Measurements from ENCODE around the gene DESI1. TPM values are rescaled to one million over a fixed set of nuclear protein-coding genes. Genes with fewer than 3 reads are reported as not detected.
"Not testable (repeated sequence)": the region's sequence is repeated elsewhere in the genome, so short reads cannot be mapped to it uniquely, and the experiment has no call there.

The DESI1 gene
- 10 to 100 TPM; 25.6 to 32.9 (median 27.9) TPM for total RNA-seq

DNA sequence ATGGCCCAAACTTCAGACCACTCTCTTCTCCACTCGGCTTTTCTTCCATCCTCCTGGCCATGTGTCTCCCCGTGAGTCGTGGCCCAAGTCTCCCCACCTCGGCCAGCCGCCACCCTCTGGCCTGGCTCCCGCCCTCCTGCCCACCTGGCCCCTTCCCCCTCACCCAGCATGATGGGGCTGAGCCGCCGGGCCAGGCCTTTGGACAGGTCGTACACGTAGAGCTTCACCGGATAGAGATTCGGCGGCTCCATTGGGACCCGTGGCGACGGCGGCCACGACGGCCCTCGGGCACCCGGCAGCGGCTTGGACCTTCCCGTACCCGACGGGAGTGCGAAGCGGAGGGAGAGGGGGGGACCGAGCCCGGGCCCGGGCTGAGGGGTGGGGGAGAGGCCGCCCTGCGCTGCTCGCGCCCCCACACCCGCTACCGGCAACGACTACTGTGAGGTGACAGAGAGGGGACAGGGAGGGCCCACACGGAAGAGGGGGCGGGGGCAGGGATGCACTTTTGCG is at the start of gene DESI1:
DESI1 (minus strand) TSS at position 455 of the 510 bp plus-strand sequence; CDS start at position 251, 204 bp downstream.
- Histone ChIP-seq H3K27ac (peak within 1 kb of the TSS; percentile 95), H3K4me3 (peak within 1 kb of the TSS; percentile 91), H3K4me1 (peaks cover 38% of the 10 kb centered on the region), H3K9me3 (no peaks in the 10 kb centered on the region), H3K27me3 (no peaks in the 10 kb centered on the region), H3K36me3 (peaks cover 28% of the 10 kb centered on the region)
- 0% methylated on average over 15 of the region's 40 CpGs for WGBS
- TF ChIP-seq POLR2AphosphoS5 (IDR thresholded peaks at IDR 0.05) = peak in 1 of 3 donors; percentile 11
- TF ChIP-seq, protein P1, sequence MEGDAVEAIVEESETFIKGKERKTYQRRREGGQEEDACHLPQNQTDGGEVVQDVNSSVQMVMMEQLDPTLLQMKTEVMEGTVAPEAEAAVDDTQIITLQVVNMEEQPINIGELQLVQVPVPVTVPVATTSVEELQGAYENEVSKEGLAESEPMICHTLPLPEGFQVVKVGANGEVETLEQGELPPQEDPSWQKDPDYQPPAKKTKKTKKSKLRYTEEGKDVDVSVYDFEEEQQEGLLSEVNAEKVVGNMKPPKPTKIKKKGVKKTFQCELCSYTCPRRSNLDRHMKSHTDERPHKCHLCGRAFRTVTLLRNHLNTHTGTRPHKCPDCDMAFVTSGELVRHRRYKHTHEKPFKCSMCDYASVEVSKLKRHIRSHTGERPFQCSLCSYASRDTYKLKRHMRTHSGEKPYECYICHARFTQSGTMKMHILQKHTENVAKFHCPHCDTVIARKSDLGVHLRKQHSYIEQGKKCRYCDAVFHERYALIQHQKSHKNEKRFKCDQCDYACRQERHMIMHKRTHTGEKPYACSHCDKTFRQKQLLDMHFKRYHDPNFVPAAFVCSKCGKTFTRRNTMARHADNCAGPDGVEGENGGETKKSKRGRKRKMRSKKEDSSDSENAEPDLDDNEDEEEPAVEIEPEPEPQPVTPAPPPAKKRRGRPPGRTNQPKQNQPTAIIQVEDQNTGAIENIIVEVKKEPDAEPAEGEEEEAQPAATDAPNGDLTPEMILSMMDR (IDR thresholded peaks at IDR 0.05) = no peak
- no peak for TF ChIP-seq EP300 (IDR thresholded peaks at IDR 0.05)
- peak in 1 of 2 donors; percentile 37 for TF ChIP-seq POLR2A (IDR thresholded peaks at IDR 0.05)
- no peak for DNase-seq (ENCODE audit: low spot score in 2 of 2)

DNA sequence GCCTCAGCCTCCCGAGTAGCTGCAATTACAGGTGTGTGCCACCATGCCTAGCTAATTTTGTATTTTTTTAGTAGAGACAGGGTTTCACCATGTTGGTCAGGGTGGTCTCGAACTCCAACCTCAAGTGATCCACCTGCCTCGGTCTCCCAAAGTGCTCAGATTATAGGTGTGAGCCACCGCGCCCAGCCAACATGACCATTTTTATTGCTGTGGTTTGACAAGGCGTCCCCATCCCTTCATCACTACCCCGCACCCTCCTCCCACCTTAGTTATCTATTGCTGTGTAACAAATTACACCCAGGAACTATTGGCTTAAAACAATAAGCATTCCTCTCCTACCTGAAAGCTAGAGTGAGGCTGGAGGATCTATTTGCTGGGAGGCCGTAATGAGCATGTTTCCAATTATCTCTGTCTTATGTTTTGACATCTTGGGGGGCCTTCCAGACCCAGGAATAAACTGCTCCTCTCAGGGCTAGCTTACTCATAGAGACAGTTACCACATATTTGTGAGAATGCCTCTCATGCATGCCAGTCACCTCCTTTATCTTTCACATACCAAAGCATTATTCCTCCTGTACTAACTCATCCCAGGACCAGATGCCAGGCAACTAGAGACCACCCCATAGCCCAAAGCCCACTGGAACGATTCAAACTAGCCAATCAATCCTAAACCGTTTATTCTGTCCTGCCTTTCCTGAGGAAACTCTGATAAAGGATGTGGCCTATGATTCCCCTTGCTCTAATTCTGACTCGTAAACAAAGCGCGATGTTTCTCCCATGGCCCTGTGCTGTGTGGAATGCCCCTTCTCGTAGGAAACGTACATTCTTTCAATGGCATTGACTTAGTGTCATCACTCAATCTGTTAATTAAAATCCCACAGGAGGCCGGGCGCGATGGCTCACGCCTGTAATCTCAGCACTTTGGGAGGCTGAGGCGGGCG is 48.4 kb upstream of the DESI1 start:
- Histone ChIP-seq H3K9me3 (no peaks in the 10 kb centered on the region), H3K4me3 (no peak overlapping the region), H3K36me3 (peaks cover 29% of the 10 kb centered on the region), H3K27me3 (no peaks in the 10 kb centered on the region), H3K27ac (no peak overlapping the region), H3K4me1 (peaks cover 17% of the 10 kb centered on the region)
- peak in 1 of 2 donors; percentile 58 for DNase-seq (ENCODE audit: low spot score in 2 of 2)
- 91% methylated on average over 21 of the region's 21 CpGs for WGBS
- TF ChIP-seq POLR2A (IDR thresholded peaks at IDR 0.05) (no peak), POLR2AphosphoS5 (IDR thresholded peaks at IDR 0.05) (no peak), EP300 (IDR thresholded peaks at IDR 0.05) (no peak)
- TF ChIP-seq, protein P1 (IDR thresholded peaks at IDR 0.05) = no peak

DNA sequence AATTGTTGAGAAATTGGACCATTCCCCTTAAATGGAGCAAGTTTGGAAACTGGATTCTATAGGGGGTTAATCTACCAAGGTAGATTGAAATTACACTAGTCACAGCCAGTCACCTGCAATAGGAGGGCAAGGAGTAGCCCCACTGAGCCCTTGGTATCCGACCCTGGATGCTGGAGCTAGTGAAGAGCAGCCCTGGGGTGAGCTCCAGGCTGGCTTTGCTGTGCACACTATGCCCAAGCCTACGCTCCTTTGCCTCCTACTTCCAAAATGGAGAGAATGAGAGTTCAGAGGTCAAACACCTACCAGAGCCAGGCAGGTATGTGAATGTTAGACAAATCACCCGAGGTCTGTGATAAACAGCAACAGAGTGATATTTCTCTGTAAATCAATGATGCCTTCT is 44.1 kb upstream of the DESI1 start:
- Histone ChIP-seq H3K27ac (no peak overlapping the region), H3K4me1 (peaks cover 17% of the 10 kb centered on the region), H3K36me3 (peaks cover 54% of the 10 kb centered on the region), H3K4me3 (no peak overlapping the region), H3K27me3 (no peaks in the 10 kb centered on the region), H3K9me3 (no peaks in the 10 kb centered on the region)
- TF ChIP-seq POLR2A (IDR thresholded peaks at IDR 0.05) = no peak
- TF ChIP-seq POLR2AphosphoS5 (IDR thresholded peaks at IDR 0.05) = no peak
- no peak for TF ChIP-seq EP300 (IDR thresholded peaks at IDR 0.05)
- TF ChIP-seq, protein P1 (IDR thresholded peaks at IDR 0.05) = no peak
- WGBS = 95% methylated on average over 3 of the region's 3 CpGs
- DNase-seq (ENCODE audit: low spot score in 2 of 2) = peak; percentile 26 to 51

DNA sequence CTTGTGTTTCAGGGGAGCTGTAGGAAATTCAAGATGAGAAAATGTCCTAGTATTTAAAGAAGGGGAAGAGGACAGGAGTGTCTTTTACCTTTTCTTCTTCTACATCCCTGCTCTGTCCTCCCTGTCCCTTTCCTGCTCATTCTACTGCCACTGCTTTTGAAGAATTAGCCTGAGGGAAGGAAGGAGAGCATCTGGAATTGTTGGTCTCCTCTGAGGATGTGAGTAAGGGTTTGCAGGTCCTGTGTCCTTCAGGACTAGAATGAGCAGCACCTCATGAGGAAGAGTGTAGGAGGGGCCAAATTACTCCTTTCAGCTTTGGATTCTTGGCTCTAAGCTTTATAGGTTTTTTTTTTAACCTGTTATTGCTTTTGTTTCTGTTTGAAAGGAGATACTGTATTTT is 43.6 kb upstream of the DESI1 start:
- H3K27ac ChIP-seq = no peak overlapping the region
- no peaks in the 10 kb centered on the region for H3K27me3 ChIP-seq
- no peak overlapping the region for H3K4me3 ChIP-seq
- peaks cover 17% of the 10 kb centered on the region for H3K4me1 ChIP-seq
- H3K36me3 ChIP-seq = peaks cover 59% of the 10 kb centered on the region
- DNase-seq (ENCODE audit: low spot score in 2 of 2) = no peak
- TF ChIP-seq POLR2AphosphoS5 (IDR thresholded peaks at IDR 0.05) = no peak
- no peak for TF ChIP-seq POLR2A (IDR thresholded peaks at IDR 0.05)
- no peaks in the 10 kb centered on the region for H3K9me3 ChIP-seq

DNA sequence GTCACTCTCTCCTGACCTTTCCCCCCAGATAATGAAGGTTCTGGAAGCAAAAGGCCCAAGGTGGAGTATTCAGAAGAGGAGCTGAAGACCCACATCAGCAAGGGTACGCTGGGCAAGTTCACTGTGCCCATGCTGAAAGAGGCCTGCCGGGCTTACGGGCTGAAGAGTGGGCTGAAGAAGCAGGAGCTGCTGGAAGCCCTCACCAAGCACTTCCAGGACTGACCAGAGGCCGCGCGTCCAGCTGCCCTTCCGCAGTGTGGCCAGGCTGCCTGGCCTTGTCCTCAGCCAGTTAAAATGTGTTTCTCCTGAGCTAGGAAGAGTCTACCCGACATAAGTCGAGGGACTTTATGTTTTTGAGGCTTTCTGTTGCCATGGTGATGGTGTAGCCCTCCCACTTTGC is 42.8 kb upstream of the DESI1 start:
- DNase-seq (ENCODE audit: low spot score in 2 of 2) = peak in 1 of 2 donors; percentile 45
- not testable (repeated sequence) for H3K9me3 ChIP-seq, H3K27me3 ChIP-seq, H3K4me3 ChIP-seq, H3K27ac ChIP-seq
- H3K4me1 ChIP-seq = peaks cover 17% of the 10 kb centered on the region
- WGBS = 82% methylated on average over 9 of the region's 9 CpGs
- peaks cover 68% of the 10 kb centered on the region for H3K36me3 ChIP-seq

DNA sequence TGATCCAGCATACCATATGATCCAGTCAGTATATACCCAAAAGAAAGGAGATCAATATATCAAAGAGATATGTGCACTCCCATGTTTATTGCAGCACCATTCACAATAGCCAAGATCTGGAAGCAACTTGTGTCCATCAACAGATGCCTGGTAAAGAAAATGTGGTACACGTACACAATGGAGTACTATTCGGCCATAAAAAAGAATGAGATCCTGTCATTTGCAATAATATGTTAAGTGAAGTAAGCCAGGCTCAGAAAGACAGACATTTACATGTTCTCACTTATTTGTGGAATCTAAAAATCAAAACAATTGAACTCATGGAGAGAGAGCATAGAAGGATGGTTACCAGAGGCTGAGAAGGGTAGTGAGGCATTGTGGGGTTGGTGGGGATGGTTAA is 40.9 kb upstream of the DESI1 start:
- no peak for DNase-seq (ENCODE audit: low spot score in 2 of 2)
- WGBS = 98% methylated on average over 2 of the region's 2 CpGs
- TF ChIP-seq EP300 (IDR thresholded peaks at IDR 0.05) (no peak), POLR2A (IDR thresholded peaks at IDR 0.05) (no peak), POLR2AphosphoS5 (IDR thresholded peaks at IDR 0.05) (no peak)
- TF ChIP-seq, protein P1 (IDR thresholded peaks at IDR 0.05) = no peak
- Histone ChIP-seq H3K9me3 (no peaks in the 10 kb centered on the region), H3K27me3 (no peaks in the 10 kb centered on the region), H3K4me3 (no peak overlapping the region), H3K36me3 (peaks cover 87% of the 10 kb centered on the region), H3K4me1 (peaks cover 4% of the 10 kb centered on the region), H3K27ac (no peak overlapping the region)
